ENCODE data around the gene STEAP3. TPM values are rescaled to one million over a fixed set of nuclear protein-coding genes. Genes with fewer than 3 reads are reported as not detected.

The STEAP3 gene
- total RNA-seq, 4 donors from 2014 or later = 5.5 to 19.8 (median 8.1) TPM

GRCh38 chr2:119306196-119306590 lies 82.6 kb downstream of the STEAP3 start:
- no peak overlapping the region for H3K4me3 ChIP-seq

DNA sequence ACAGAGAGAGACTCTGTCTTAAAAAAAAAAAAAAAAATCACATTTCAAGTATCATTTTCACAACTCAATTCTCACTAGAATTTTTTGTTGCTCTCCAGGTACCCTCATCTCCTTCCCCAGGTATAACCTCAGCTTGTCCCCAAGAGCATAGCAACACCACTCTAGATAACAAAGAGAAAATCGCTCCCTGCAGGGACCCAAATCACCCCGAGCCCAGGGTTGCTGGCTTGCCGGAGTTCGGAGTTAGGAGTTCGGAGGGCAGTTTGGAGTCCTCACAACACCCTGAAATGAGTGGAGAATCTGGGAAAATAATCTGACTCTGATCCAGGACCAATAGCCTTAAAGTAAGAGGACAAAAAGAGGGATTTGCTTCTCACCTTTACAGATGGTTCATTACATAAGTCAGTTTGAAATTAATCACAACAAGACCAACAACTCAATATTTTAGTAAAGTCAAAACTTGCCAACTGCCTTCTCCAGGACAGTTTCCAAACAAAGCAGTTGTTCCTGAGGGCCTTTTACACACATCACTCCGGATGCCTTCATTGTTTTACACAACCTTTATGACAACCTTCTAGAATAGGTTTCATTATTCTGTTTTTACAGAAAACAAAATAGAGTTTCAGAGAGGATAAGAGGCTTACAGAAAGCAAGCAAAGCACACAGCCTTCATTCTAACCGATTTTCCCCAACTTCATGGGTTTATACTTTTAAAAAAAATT lies 83.9 kb downstream of the STEAP3 start:
- Histone ChIP-seq H3K4me3 (no peak overlapping the region), H3K9me3 (no peaks in the 10 kb centered on the region), H3K27me3 (no peaks in the 10 kb centered on the region), H3K27ac (no peak overlapping the region), H3K36me3 (peaks cover 0 to 8% (median 0%) of the 10 kb centered on the region in 3 donors), H3K4me1 (no peaks in the 10 kb centered on the region)
- no peak for DNase-seq (ENCODE audit: low spot score in 2 of 2)
- TF ChIP-seq POLR2A (IDR thresholded peaks at IDR 0.05) = no peak
- TF ChIP-seq, protein P1, sequence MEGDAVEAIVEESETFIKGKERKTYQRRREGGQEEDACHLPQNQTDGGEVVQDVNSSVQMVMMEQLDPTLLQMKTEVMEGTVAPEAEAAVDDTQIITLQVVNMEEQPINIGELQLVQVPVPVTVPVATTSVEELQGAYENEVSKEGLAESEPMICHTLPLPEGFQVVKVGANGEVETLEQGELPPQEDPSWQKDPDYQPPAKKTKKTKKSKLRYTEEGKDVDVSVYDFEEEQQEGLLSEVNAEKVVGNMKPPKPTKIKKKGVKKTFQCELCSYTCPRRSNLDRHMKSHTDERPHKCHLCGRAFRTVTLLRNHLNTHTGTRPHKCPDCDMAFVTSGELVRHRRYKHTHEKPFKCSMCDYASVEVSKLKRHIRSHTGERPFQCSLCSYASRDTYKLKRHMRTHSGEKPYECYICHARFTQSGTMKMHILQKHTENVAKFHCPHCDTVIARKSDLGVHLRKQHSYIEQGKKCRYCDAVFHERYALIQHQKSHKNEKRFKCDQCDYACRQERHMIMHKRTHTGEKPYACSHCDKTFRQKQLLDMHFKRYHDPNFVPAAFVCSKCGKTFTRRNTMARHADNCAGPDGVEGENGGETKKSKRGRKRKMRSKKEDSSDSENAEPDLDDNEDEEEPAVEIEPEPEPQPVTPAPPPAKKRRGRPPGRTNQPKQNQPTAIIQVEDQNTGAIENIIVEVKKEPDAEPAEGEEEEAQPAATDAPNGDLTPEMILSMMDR (IDR thresholded peaks at IDR 0.05) = no peak
- no peak for TF ChIP-seq EP300 (IDR thresholded peaks at IDR 0.05)
- 79 to 81% methylated on average over 7 of the region's 7 CpGs for WGBS, 2 donors

More at GRCh38 chr2:119306196-119306590, 82.6 kb downstream of the STEAP3 start:
- H3K36me3 ChIP-seq = peaks cover 0 to 6% (median 0%) of the 10 kb centered on the region in 3 donors
- WGBS, 2 donors = 78 to 88% methylated on average over 10 of the region's 10 CpGs
- no peaks in the 10 kb centered on the region for H3K9me3 ChIP-seq
- TF ChIP-seq POLR2A (IDR thresholded peaks at IDR 0.05) (no peak), EP300 (IDR thresholded peaks at IDR 0.05) (no peak)
- TF ChIP-seq, protein P1 (IDR thresholded peaks at IDR 0.05) = no peak
- H3K27me3 ChIP-seq = no peaks in the 10 kb centered on the region
- no peak for DNase-seq (ENCODE audit: low spot score in 2 of 2)
- H3K27ac ChIP-seq = no peak overlapping the region
- H3K4me1 ChIP-seq = no peaks in the 10 kb centered on the region

DNA sequence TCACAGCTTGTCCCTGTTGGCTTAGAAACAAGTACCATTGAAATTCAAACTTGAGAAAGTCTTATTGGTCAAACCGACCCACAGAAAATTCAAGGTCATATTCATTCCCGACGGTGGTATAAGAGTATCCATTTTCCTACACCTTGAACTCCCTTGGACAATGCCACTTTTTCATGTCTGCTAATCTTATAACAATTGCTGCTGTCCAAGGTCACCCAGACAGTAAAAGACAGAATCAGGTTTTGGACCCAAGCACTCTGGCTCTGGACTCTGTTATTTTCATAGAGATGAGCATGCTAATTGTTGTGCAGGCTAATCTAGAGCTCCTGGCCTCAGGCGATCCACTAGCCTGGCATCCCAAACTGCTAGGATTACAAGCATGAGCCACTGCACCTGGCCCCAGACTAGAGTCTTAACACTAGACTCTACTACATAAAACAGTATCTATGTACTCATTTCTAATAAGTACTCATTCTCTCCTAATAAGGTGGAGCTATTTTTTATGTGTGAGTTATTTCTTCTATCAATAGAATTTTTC lies 85.2 kb downstream of the STEAP3 start:
- Histone ChIP-seq H3K36me3 (peaks cover 0 to 8% (median 0%) of the 10 kb centered on the region in 3 donors), H3K9me3 (no peaks in the 10 kb centered on the region), H3K4me3 (no peak overlapping the region), H3K27ac (no peak overlapping the region), H3K27me3 (no peaks in the 10 kb centered on the region), H3K4me1 (no peaks in the 10 kb centered on the region)
- TF ChIP-seq, protein P1 (IDR thresholded peaks at IDR 0.05) = no peak
- TF ChIP-seq EP300 (IDR thresholded peaks at IDR 0.05) (no peak), POLR2A (IDR thresholded peaks at IDR 0.05) (no peak)
- DNase-seq (ENCODE audit: low spot score in 2 of 2) = no peak
- 89 to 94% methylated on average over 4 of the region's 4 CpGs for WGBS, 2 donors

GRCh38 chr2:119311371-119311770 lies 87.7 kb downstream of the STEAP3 start:
- TF ChIP-seq, protein P1 (IDR thresholded peaks at IDR 0.05) = no peak
- no peak for TF ChIP-seq EP300 (IDR thresholded peaks at IDR 0.05)
- TF ChIP-seq POLR2A (IDR thresholded peaks at IDR 0.05) = no peak
- Histone ChIP-seq H3K27ac (no peak overlapping the region), H3K36me3 (peaks cover 0 to 8% (median 0%) of the 10 kb centered on the region in 3 donors), H3K4me3 (no peak overlapping the region), H3K9me3 (no peaks in the 10 kb centered on the region), H3K27me3 (no peaks in the 10 kb centered on the region), H3K4me1 (peaks cover 0 to 17% (median 5%) of the 10 kb centered on the region in 4 donors)
- DNase-seq (ENCODE audit: low spot score in 2 of 2) = no peak
- WGBS, 2 donors = 80 to 84% methylated on average over 5 of the region's 5 CpGs

GRCh38 chr2:119311831-119312230 lies 88.2 kb downstream of the STEAP3 start:
- Histone ChIP-seq H3K9me3 (no peaks in the 10 kb centered on the region), H3K27me3 (no peaks in the 10 kb centered on the region), H3K36me3 (peaks cover 0 to 8% (median 0%) of the 10 kb centered on the region in 3 donors), H3K27ac (no peak overlapping the region), H3K4me1 (peaks cover 0 to 17% (median 5%) of the 10 kb centered on the region in 4 donors), H3K4me3 (no peak overlapping the region)
- WGBS, 2 donors = 86 to 88% methylated on average over 9 of the region's 9 CpGs
- no peak for DNase-seq (ENCODE audit: low spot score in 2 of 2)
- no peak for TF ChIP-seq EP300 (IDR thresholded peaks at IDR 0.05)
- TF ChIP-seq POLR2A (IDR thresholded peaks at IDR 0.05) = no peak
- TF ChIP-seq, protein P1 (IDR thresholded peaks at IDR 0.05) = no peak
